HG03571 (cell line): ENCODE results near the gene MAG.
"Not testable (repeated sequence)": the region's sequence is repeated elsewhere in the genome, so short reads cannot be mapped to it uniquely, and the experiment has no call there.

Experiments used
- ATAC-seq: cut with Tn5 transposase; IDR thresholded peaks from one replicate; pipeline ENCODE4 v1.9.1; 2021; ENCODE audit not compliant: unreplicated experiment

The MAG gene

GRCh38 chr19:35279374-35279773, 12.6 kb upstream of the MAG start:
- no peak for ATAC-seq

- ATAC-seq, result no peak
These were observed 11.8 kb upstream of the MAG start for GRCh38 chr19:35279985-35280821.

- no peak for ATAC-seq
These were observed 10.7 kb upstream of the MAG start for GRCh38 chr19:35281303-35281702.

- no peak for ATAC-seq
These were observed 7.5 kb upstream of the MAG start for GRCh38 chr19:35284153-35285094.

GRCh38 chr19:35285095-35285449, 6.9 kb upstream of the MAG start:
- ATAC-seq, result no peak

GRCh38 chr19:35285465-35285864, 6.5 kb upstream of the MAG start:
- ATAC-seq, result not testable (repeated sequence)

GRCh38 chr19:35286101-35286500, 5.9 kb upstream of the MAG start:
- ATAC-seq, result not testable (repeated sequence)

- no peak for ATAC-seq
These were observed 4.2 kb upstream of the MAG start for GRCh38 chr19:35287713-35288112.

GRCh38 chr19:35288331-35288730, 3.6 kb upstream of the MAG start:
- ATAC-seq, result no peak

- no peak for ATAC-seq
These were observed 3.1 kb upstream of the MAG start for GRCh38 chr19:35288906-35289305.

GRCh38 chr19:35290381-35291127, 1.4 kb upstream of the MAG start:
- ATAC-seq, result no peak

GRCh38 chr19:35291259-35291658, 702 bp upstream of the MAG start:
- ATAC-seq, result no peak

GRCh38 chr19:35292421-35293362, 731 bp downstream of the MAG start:
- ATAC-seq, result no peak

- no peak for ATAC-seq
These were observed 1.4 kb downstream of the MAG start for GRCh38 chr19:35293363-35293739.

GRCh38 chr19:35293808-35294207, 1.8 kb downstream of the MAG start:
- no peak for ATAC-seq

- ATAC-seq, result no peak
These were observed 2.4 kb downstream of the MAG start for GRCh38 chr19:35294328-35294727.

- no peak for ATAC-seq
These were observed 3.2 kb downstream of the MAG start for GRCh38 chr19:35294859-35295791.

GRCh38 chr19:35295792-35296462, 4.0 kb downstream of the MAG start:
- no peak for ATAC-seq
